OCI-LY7 (cell line): ENCODE data around the gene MYRFL. TPM values are rescaled to one million over a fixed set of nuclear protein-coding genes. Genes with fewer than 3 reads are reported as not detected.

Experiments used
- total RNA-seq, 2 experiments: library from RNA; depleted of rRNA in 1 of 2; stranded (reverse); fragments of >200 nt in 1 of 2; shearing (Covaris generic) in 1 of 2; gene quantifications; 2 replicates each; pipeline ENCODE4 v1.2.3, GENCODE V29; 2014 to 2022

MYRFL gene
- total RNA-seq, 2 experiments from 2014 or later = 0.41 TPM; not detected in 1

Other genes starting within 250 kb of the MYRFL start
- gene CCT2, start 239.8 kb upstream of the MYRFL start, total RNA-seq (2014; rRNA removed; shearing (Covaris generic)) = 248 and 264 TPM in 2 replicates
- 270 and 317 TPM in 2 replicates for gene CCT2, start 239.8 kb upstream of the MYRFL start, total RNA-seq (2022)
- not detected in 2 replicates for gene LRRC10, start 214.3 kb upstream of the MYRFL start, total RNA-seq (2014; rRNA removed; shearing (Covaris generic))
- gene LRRC10, start 214.3 kb upstream of the MYRFL start, total RNA-seq (2022) = not detected in 2 replicates
- gene BEST3, start 125.9 kb upstream of the MYRFL start, total RNA-seq (2014; rRNA removed; shearing (Covaris generic)) = 105 and 123 TPM in 2 replicates
- 60.1 and 126 TPM in 2 replicates for gene BEST3, start 125.9 kb upstream of the MYRFL start, total RNA-seq (2022)
- 49.0 and 74.9 TPM in 2 replicates for gene RAB3IP, start 86.4 kb upstream of the MYRFL start, total RNA-seq (2014; rRNA removed; shearing (Covaris generic))
- gene RAB3IP, start 86.4 kb upstream of the MYRFL start, total RNA-seq (2022) = 60.6 and 79.5 TPM in 2 replicates